Keratinocyte (primary cell): ENCODE results near the gene ALDH7A1.

Experiments used
- CTCF ChIP-seq, 3 experiments: IDR thresholded peaks in 1 of 3; conservative IDR thresholded peaks in 1 of 3; optimal IDR thresholded peaks in 1 of 3; 2 replicates in 2 of 3; 3 replicates in 1 of 3; pipeline versions ENCODE3 to v1.5.1; 2011; ENCODE audit warnings: low read length in 3 of 3, mild to moderate bottlenecking in 3 of 3, moderate library complexity in 2 of 3, control low read depth in 1 of 3, inconsistent platforms in 1 of 3; ENCODE audit not compliant: insufficient read depth in 2 of 3; ENCODE audit errors: extremely low read depth in 1 of 3
- EZH2 ChIP-seq: IDR thresholded peaks from one replicate; pipeline ENCODE4 v1.6.1; 2012; ENCODE audit warnings: inconsistent platforms, mild to moderate bottlenecking, low read length, moderate library complexity

- TF ChIP-seq CTCF (optimal IDR thresholded peaks at IDR 0.05 in 1 of 3, IDR thresholded peaks at IDR 0.05 in 1 of 3, conservative IDR thresholded peaks at IDR 0.05 in 1 of 3; ENCODE audit: extremely low read depth in 1 of 3, insufficient read depth in 2 of 3, low read length in 3 of 3) (no peak), EZH2 (no peak)
Observed at GRCh38 chr5:126579716-126580115, 15.3 kb downstream of the ALDH7A1 start.
